Keratinocyte (primary cell): ENCODE measurements around the gene TLX2. TPM values are rescaled to one million over a fixed set of nuclear protein-coding genes. Genes with fewer than 3 reads are reported as not detected.

Source experiments
- DNase-seq: peaks from one replicate; pipeline ENCODE4 v3.0.0-alpha.2; 2011; ENCODE audit warnings: low read depth, missing footprints, low spot score
- FAIRE-seq: peaks from 2 replicates; lab custom pipeline; 2011; peaks lifted over from hg19 to GRCh38; lab: Jason Lieb, UNC
- H2AFZ ChIP-seq: 2 replicates; pipeline ENCODE4 v1.6.0; 2012; ENCODE audit warnings: low read length, control low read depth, inconsistent platforms; ENCODE audit not compliant: control insufficient read depth
- H3K27ac ChIP-seq: 2 replicates; pipeline ENCODE4 v1.5.1; 2011; ENCODE audit warnings: low read length; ENCODE audit not compliant: control insufficient read depth, insufficient read depth
- H3K27me3 ChIP-seq: 3 replicates; pipeline ENCODE4 v1.6.0; 2011; ENCODE audit warnings: low read length; ENCODE audit not compliant: control insufficient read depth, insufficient read depth; ENCODE audit errors: extremely low read depth
- H3K36me3 ChIP-seq, 2 experiments: 2 replicates in 1 of 2; 3 replicates in 1 of 2; pipeline ENCODE4 v1.5.1; 2011; ENCODE audit warnings: low read length in 2 of 2, mild to moderate bottlenecking in 1 of 2; ENCODE audit not compliant: control insufficient read depth in 2 of 2, insufficient read depth in 2 of 2; ENCODE audit errors: extremely low read depth in 1 of 2
- H3K4me1 ChIP-seq: 3 replicates; pipeline ENCODE4 v1.5.1; 2011; ENCODE audit warnings: low read length; ENCODE audit not compliant: control insufficient read depth, insufficient read depth; ENCODE audit errors: extremely low read depth
- H3K4me2 ChIP-seq: 3 replicates; pipeline ENCODE4 v1.6.0; 2011; ENCODE audit warnings: low read depth, low read length; ENCODE audit not compliant: control insufficient read depth, insufficient read depth; ENCODE audit errors: extremely low read depth
- H3K4me3 ChIP-seq, 3 experiments: fragments of 200-600 bp in 1 of 3; sonication (generic) in 1 of 3; 2 replicates in 2 of 3; 3 replicates in 1 of 3; pipeline ENCODE4 v1.5.1; 2011 to 2016; ENCODE audit warnings: low read length in 3 of 3, mild to moderate bottlenecking in 3 of 3, control low read depth in 2 of 3, inconsistent platforms in 1 of 3, low read depth in 1 of 3, mixed read lengths in 1 of 3, mixed run types in 1 of 3, moderate library complexity in 1 of 3; ENCODE audit not compliant: control insufficient read depth in 2 of 3, insufficient read depth in 2 of 3; ENCODE audit errors: extremely low read depth in 1 of 3
- H3K79me2 ChIP-seq: 2 replicates; pipeline ENCODE4 v1.6.0; 2012; ENCODE audit warnings: low read length; ENCODE audit not compliant: control insufficient read depth, insufficient read depth
- H3K9ac ChIP-seq: 3 replicates; pipeline ENCODE4 v1.6.0; 2011; ENCODE audit warnings: low read length; ENCODE audit not compliant: control insufficient read depth, insufficient read depth; ENCODE audit errors: extremely low read depth
- H3K9me1 ChIP-seq: 3 replicates; pipeline ENCODE4 v1.6.0; 2011; ENCODE audit warnings: low read length; ENCODE audit not compliant: control insufficient read depth, insufficient read depth; ENCODE audit errors: extremely low read depth
- H3K9me3 ChIP-seq: 2 replicates; pipeline ENCODE4 v1.5.1; 2012; ENCODE audit warnings: low read depth, low read length; ENCODE audit not compliant: control insufficient read depth
- H4K20me1 ChIP-seq: 3 replicates; pipeline ENCODE4 v1.6.0; 2011; ENCODE audit warnings: low read length; ENCODE audit not compliant: control insufficient read depth, insufficient read depth; ENCODE audit errors: extremely low read depth
- EZH2 ChIP-seq: IDR thresholded peaks from one replicate; pipeline ENCODE4 v1.6.1; 2012; ENCODE audit warnings: inconsistent platforms, mild to moderate bottlenecking, low read length, moderate library complexity
- dilution Hi-C: fragments of 300-500 bp; cut with MboI; formaldehyde crosslinking; loops from one replicate; pipeline ENCODE4 v1.7.0; 2020; ENCODE audit warnings: low sequenced_read_pairs; ENCODE audit not compliant: extremely low pct_ligation_motif_present
- polyA plus RNA-seq, 5 experiments: library from polyadenylated mRNA; depleted of rRNA in 3 of 5; stranded (reverse) in 3 of 5; stranded (forward) in 1 of 5; unstranded in 1 of 5; fragments of >200 nt; gene quantifications; 1 replicate in 1 of 5; 2 replicates in 3 of 5; 3 replicates in 1 of 5; pipeline versions ENCODE4 v1.2.1 to v1.2.3, GENCODE V29; 2011 to 2012; ENCODE audit warnings: missing spikeins in 2 of 5, low read depth in 1 of 5, low replicate concordance in 1 of 5
- TF ChIP-seq, protein P1 (sequence below), 3 experiments: IDR thresholded peaks in 1 of 3; conservative IDR thresholded peaks in 1 of 3; optimal IDR thresholded peaks in 1 of 3; 2 replicates in 2 of 3; 3 replicates in 1 of 3; pipeline versions ENCODE3 to v1.5.1; 2011; ENCODE audit warnings: low read length in 3 of 3, mild to moderate bottlenecking in 3 of 3, moderate library complexity in 2 of 3, control low read depth in 1 of 3, inconsistent platforms in 1 of 3; ENCODE audit not compliant: insufficient read depth in 2 of 3; ENCODE audit errors: extremely low read depth in 1 of 3

The TLX2 gene
- polyA plus RNA-seq, 1 donor (not counting 4 experiments of a cell fraction or from before 2014, with no cell fraction given): not detected

- Histone ChIP-seq H3K4me2 (peak overlapping the region; percentile 31), H4K20me1 (no peaks in the 10 kb centered on the region), H3K9me1 (no peaks in the 10 kb centered on the region), H3K36me3 (no peaks in the 10 kb centered on the region), H3K4me1 (peaks cover 58% of the 10 kb centered on the region), H2AFZ (peak overlapping the region; percentile 17), H3K79me2 (no peaks in the 10 kb centered on the region), H3K27ac (peak overlapping the region; percentile 37), H3K9me3 (no peaks in the 10 kb centered on the region), H3K27me3 (no peaks in the 10 kb centered on the region), H3K4me3 (no peak overlapping the region), H3K9ac (no peak overlapping the region)
- TF ChIP-seq, protein P1, sequence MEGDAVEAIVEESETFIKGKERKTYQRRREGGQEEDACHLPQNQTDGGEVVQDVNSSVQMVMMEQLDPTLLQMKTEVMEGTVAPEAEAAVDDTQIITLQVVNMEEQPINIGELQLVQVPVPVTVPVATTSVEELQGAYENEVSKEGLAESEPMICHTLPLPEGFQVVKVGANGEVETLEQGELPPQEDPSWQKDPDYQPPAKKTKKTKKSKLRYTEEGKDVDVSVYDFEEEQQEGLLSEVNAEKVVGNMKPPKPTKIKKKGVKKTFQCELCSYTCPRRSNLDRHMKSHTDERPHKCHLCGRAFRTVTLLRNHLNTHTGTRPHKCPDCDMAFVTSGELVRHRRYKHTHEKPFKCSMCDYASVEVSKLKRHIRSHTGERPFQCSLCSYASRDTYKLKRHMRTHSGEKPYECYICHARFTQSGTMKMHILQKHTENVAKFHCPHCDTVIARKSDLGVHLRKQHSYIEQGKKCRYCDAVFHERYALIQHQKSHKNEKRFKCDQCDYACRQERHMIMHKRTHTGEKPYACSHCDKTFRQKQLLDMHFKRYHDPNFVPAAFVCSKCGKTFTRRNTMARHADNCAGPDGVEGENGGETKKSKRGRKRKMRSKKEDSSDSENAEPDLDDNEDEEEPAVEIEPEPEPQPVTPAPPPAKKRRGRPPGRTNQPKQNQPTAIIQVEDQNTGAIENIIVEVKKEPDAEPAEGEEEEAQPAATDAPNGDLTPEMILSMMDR (optimal IDR thresholded peaks at IDR 0.05 in 1 of 3, IDR thresholded peaks at IDR 0.05 in 1 of 3, conservative IDR thresholded peaks at IDR 0.05 in 1 of 3; ENCODE audit: extremely low read depth in 1 of 3, insufficient read depth in 2 of 3, low read length in 3 of 3): no peak
- no peak for TF ChIP-seq EZH2
- FAIRE-seq (peak; percentile 86), DNase-seq (peak; percentile 89)
- dilution Hi-C loops: no loop called here
Measured at GRCh38 chr2:74564222-74564621, 50.0 kb downstream of the TLX2 start.

GRCh38 chr2:74566076-74566753 lies 52.0 kb downstream of the TLX2 start:
- H3K9me3 ChIP-seq: no peaks in the 10 kb centered on the region
- H3K4me1 ChIP-seq: peaks cover 46% of the 10 kb centered on the region
- dilution Hi-C loops: no loop called here
- H2AFZ ChIP-seq: no peak overlapping the region
- FAIRE-seq: no peak
- no peaks in the 10 kb centered on the region for H3K36me3 ChIP-seq
- H3K27me3 ChIP-seq: no peaks in the 10 kb centered on the region
- TF ChIP-seq, protein P1 (optimal IDR thresholded peaks at IDR 0.05 in 1 of 3, IDR thresholded peaks at IDR 0.05 in 1 of 3, conservative IDR thresholded peaks at IDR 0.05 in 1 of 3; ENCODE audit: extremely low read depth in 1 of 3, insufficient read depth in 2 of 3, low read length in 3 of 3): no peak
- no peak for TF ChIP-seq EZH2
- H3K27ac ChIP-seq: no peak overlapping the region
- DNase-seq: no peak
- H3K9me1 ChIP-seq: no peaks in the 10 kb centered on the region
- no peak overlapping the region for H3K4me3 ChIP-seq
- H3K79me2 ChIP-seq: no peaks in the 10 kb centered on the region
- H3K4me2 ChIP-seq: no peak overlapping the region
- no peaks in the 10 kb centered on the region for H4K20me1 ChIP-seq
- H3K9ac ChIP-seq: no peak overlapping the region
